ENCODE measurements around the gene FOXR2. TPM values are rescaled to one million over a fixed set of nuclear protein-coding genes. Genes with fewer than 3 reads are reported as not detected.

FOXR2 gene, protein sequence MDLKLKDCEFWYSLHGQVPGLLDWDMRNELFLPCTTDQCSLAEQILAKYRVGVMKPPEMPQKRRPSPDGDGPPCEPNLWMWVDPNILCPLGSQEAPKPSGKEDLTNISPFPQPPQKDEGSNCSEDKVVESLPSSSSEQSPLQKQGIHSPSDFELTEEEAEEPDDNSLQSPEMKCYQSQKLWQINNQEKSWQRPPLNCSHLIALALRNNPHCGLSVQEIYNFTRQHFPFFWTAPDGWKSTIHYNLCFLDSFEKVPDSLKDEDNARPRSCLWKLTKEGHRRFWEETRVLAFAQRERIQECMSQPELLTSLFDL
- not detected for polyA plus RNA-seq (2013, experiment 1 of 2)
- not detected for polyA plus RNA-seq (2013, experiment 2 of 2)

DNA sequence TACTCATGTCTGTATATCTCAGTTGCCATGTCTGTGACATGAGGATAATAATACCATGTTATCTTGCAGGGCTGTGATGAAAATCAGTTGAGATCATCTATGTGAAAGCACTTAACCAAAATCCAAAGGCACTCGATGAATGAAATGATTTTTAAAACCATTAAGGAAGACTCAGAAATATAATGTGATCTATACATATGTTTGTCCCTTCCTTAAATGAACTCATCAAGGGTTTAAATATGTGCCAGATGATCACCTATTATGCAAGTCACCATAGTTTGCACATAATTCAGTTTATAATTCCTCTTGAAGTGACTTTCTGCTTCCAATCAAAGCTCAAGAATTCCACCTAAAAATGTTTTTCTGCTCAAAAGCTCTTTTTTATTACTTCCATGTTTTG, at the start of gene FOXR2:
Gene FOXR2, plus strand, starts transcription at position 301 of the 400 bp plus-strand sequence. CDS start 312 bp downstream, outside the sequence.
- DNase-seq, result no peak
- no peaks in the 10 kb centered on the region for H3K27me3 ChIP-seq (ENCODE audit: insufficient read depth, low read length, poor library complexity)

DNA sequence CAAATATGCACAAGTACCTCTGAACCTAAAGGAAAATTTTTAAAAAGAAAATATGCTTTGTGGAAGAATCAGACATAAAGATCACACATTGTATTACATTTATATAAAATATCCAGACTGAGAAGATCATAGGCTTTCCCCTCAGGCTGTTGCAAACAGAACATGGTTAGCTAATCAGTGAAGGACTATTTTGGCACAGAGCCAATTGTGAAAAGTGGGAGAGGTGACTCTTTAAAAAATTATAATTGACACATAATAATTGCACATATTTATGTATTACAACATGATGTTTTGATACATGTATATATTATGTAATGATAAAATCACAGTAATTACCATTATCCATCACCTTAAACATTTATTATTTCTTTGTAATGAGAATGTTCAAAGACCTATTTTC, 44.1 kb upstream of the FOXR2 start:
- no peak overlapping the region for H2AK5ac ChIP-seq (ENCODE audit: low read length)
- no peak overlapping the region for H3K27ac ChIP-seq (ENCODE audit: low read depth, low read length)
- no peaks in the 10 kb centered on the region for H3K79me1 ChIP-seq (ENCODE audit: low read length)
- H3K27me3 ChIP-seq (ENCODE audit: insufficient read depth, low read length, poor library complexity), result no peaks in the 10 kb centered on the region
- no peak overlapping the region for H3K4me2 ChIP-seq (ENCODE audit: low read length)
- H3K9ac ChIP-seq (ENCODE audit: low read length), result no peak overlapping the region
- no peaks in the 10 kb centered on the region for H3K79me2 ChIP-seq (ENCODE audit: control insufficient read depth, insufficient read depth, low read length)
- no peak overlapping the region for H4K5ac ChIP-seq (ENCODE audit: low read length)
- no peak overlapping the region for H3K18ac ChIP-seq (ENCODE audit: low read length)
- no peak overlapping the region for H3K56ac ChIP-seq (ENCODE audit: low read length)
- H2BK5ac ChIP-seq (ENCODE audit: low read length), result no peak overlapping the region
- H3K36me3 ChIP-seq (ENCODE audit: control insufficient read depth, insufficient read depth, low read length), result no peaks in the 10 kb centered on the region
- H3K4ac ChIP-seq (ENCODE audit: low read depth, low read length), result no peak overlapping the region
- H3K4me1 ChIP-seq (ENCODE audit: control insufficient read depth, low read depth, low read length), result no peaks in the 10 kb centered on the region
- no peak overlapping the region for H3K23ac ChIP-seq (ENCODE audit: low read length)
- no peak overlapping the region for H4K8ac ChIP-seq (ENCODE audit: low read depth, low read length)
- H3K4me3 ChIP-seq (ENCODE audit: low read length), result no peak overlapping the region
- DNase-seq, result no peak
- H2BK120ac ChIP-seq (ENCODE audit: low read depth, low read length), result no peak overlapping the region
- H2BK15ac ChIP-seq (replicated peaks; ENCODE audit: low read depth), result no peak overlapping the region

More for the DNA sequence above, at the start of gene FOXR2:
- H3K4me3 ChIP-seq (ENCODE audit: low read length), result no peak within 1 kb of the TSS
- WGBS (ENCODE audit: extremely low coverage, insufficient coverage, low lambda C conversion rate), result no CpG with 5 or more reads among the region's 1 CpG
- no peak within 1 kb of the TSS for H3K4ac ChIP-seq (ENCODE audit: low read depth, low read length)
- H3K4me2 ChIP-seq (ENCODE audit: low read length), result no peak within 1 kb of the TSS
- no peak within 1 kb of the TSS for H3K56ac ChIP-seq (ENCODE audit: low read length)
- no peak within 1 kb of the TSS for H4K5ac ChIP-seq (ENCODE audit: low read length)
- H3K23ac ChIP-seq (ENCODE audit: low read length), result no peak within 1 kb of the TSS
- H3K9ac ChIP-seq (ENCODE audit: low read length), result no peak within 1 kb of the TSS
- no peaks in the 10 kb centered on the region for H3K79me1 ChIP-seq (ENCODE audit: low read length)
- H3K18ac ChIP-seq (ENCODE audit: low read length), result no peak within 1 kb of the TSS
- no peak within 1 kb of the TSS for H2BK120ac ChIP-seq (ENCODE audit: low read depth, low read length)
- no peak within 1 kb of the TSS for H2BK5ac ChIP-seq (ENCODE audit: low read length)
- no peak within 1 kb of the TSS for H3K27ac ChIP-seq (ENCODE audit: low read depth, low read length)
- H2BK15ac ChIP-seq (replicated peaks; ENCODE audit: low read depth), result no peak within 1 kb of the TSS
- no peak within 1 kb of the TSS for H2AK5ac ChIP-seq (ENCODE audit: low read length)
- H3K4me1 ChIP-seq (ENCODE audit: control insufficient read depth, low read depth, low read length), result no peaks in the 10 kb centered on the region
- no peaks in the 10 kb centered on the region for H3K36me3 ChIP-seq (ENCODE audit: control insufficient read depth, insufficient read depth, low read length)
- H3K79me2 ChIP-seq (ENCODE audit: control insufficient read depth, insufficient read depth, low read length), result no peaks in the 10 kb centered on the region
- H4K8ac ChIP-seq (ENCODE audit: low read depth, low read length), result no peak within 1 kb of the TSS

DNA sequence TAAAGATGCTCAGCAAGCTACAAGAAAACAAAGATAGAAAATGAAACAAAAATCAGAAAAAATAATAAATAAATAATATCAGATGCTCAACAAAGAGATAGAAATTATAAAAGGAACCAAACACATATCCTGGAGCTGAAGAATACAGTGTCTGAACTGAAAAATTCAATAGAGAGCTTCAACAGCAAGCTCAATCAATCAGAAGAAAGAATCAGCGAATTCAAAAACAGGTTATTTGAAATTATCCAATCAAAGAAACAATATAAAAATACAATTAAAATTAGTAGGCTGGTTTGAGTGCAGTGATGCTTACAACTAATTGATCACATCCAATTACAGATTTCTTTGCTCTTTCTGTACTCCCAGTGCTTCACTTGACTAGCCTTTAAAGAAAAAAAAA, 40.8 kb upstream of the FOXR2 start:
- no peaks in the 10 kb centered on the region for H3K79me2 ChIP-seq (ENCODE audit: control insufficient read depth, insufficient read depth, low read length)
- no peak overlapping the region for H3K56ac ChIP-seq (ENCODE audit: low read length)
- no peak overlapping the region for H4K8ac ChIP-seq (ENCODE audit: low read depth, low read length)
- no peaks in the 10 kb centered on the region for H3K36me3 ChIP-seq (ENCODE audit: control insufficient read depth, insufficient read depth, low read length)
- no peak overlapping the region for H3K4me2 ChIP-seq (ENCODE audit: low read length)
- H3K4ac ChIP-seq (ENCODE audit: low read depth, low read length), result no peak overlapping the region
- no peaks in the 10 kb centered on the region for H3K4me1 ChIP-seq (ENCODE audit: control insufficient read depth, low read depth, low read length)
- H2BK5ac ChIP-seq (ENCODE audit: low read length), result no peak overlapping the region
- no peak for DNase-seq
- H2BK120ac ChIP-seq (ENCODE audit: low read depth, low read length), result no peak overlapping the region
- H2BK15ac ChIP-seq (replicated peaks; ENCODE audit: low read depth), result no peak overlapping the region
- no peak overlapping the region for H4K5ac ChIP-seq (ENCODE audit: low read length)
- no peak overlapping the region for H3K4me3 ChIP-seq (ENCODE audit: low read length)
- H3K79me1 ChIP-seq (ENCODE audit: low read length), result no peaks in the 10 kb centered on the region
- H3K23ac ChIP-seq (ENCODE audit: low read length), result no peak overlapping the region
- H3K9ac ChIP-seq (ENCODE audit: low read length), result no peak overlapping the region
- H3K27ac ChIP-seq (ENCODE audit: low read depth, low read length), result no peak overlapping the region
- H2AK5ac ChIP-seq (ENCODE audit: low read length), result no peak overlapping the region
- H3K18ac ChIP-seq (ENCODE audit: low read length), result no peak overlapping the region
- no peaks in the 10 kb centered on the region for H3K27me3 ChIP-seq (ENCODE audit: insufficient read depth, low read length, poor library complexity)
- no CpG with 5 or more reads among the region's 1 CpG for WGBS (ENCODE audit: extremely low coverage, insufficient coverage, low lambda C conversion rate)

DNA sequence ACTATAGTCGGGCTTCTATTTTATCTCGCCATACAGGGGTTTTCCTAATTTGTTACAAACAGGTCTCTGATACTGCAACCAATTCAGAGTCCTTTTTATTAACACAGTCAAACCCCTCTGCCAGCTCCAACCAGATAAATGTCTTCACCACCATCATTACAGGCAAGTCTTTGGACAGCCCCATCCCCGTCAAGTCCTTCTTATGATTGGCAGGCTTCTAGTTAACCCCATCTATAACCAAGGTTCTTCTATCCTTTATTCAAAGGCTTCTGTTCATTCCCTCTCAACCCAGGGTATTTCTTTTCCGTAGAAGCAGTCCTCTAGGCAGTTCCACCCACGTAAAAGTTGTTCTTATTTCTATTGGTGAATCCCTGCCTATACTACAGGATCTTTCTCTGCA, 29.9 kb upstream of the FOXR2 start:
- no peak for DNase-seq
- Histone ChIP-seq H3K79me1 (ENCODE audit: low read length) (no peaks in the 10 kb centered on the region), H4K8ac (ENCODE audit: low read depth, low read length) (no peak overlapping the region), H3K36me3 (ENCODE audit: control insufficient read depth, insufficient read depth, low read length) (no peaks in the 10 kb centered on the region), H3K4ac (ENCODE audit: low read depth, low read length) (no peak overlapping the region), H3K79me2 (ENCODE audit: control insufficient read depth, insufficient read depth, low read length) (no peaks in the 10 kb centered on the region), H2BK120ac (ENCODE audit: low read depth, low read length) (no peak overlapping the region), H3K23ac (ENCODE audit: low read length) (no peak overlapping the region), H3K27ac (ENCODE audit: low read depth, low read length) (no peak overlapping the region), H4K5ac (ENCODE audit: low read length) (no peak overlapping the region), H3K18ac (ENCODE audit: low read length) (no peak overlapping the region), H3K4me2 (ENCODE audit: low read length) (no peak overlapping the region), H3K9ac (ENCODE audit: low read length) (no peak overlapping the region), H2BK15ac (replicated peaks; ENCODE audit: low read depth) (no peak overlapping the region), H3K27me3 (ENCODE audit: insufficient read depth, low read length, poor library complexity) (no peaks in the 10 kb centered on the region), H3K56ac (ENCODE audit: low read length) (no peak overlapping the region), H2BK5ac (ENCODE audit: low read length) (no peak overlapping the region), H2AK5ac (ENCODE audit: low read length) (no peak overlapping the region), H3K4me3 (ENCODE audit: low read length) (no peak overlapping the region), H3K4me1 (ENCODE audit: control insufficient read depth, low read depth, low read length) (no peaks in the 10 kb centered on the region)
- no CpG with 5 or more reads among the region's 5 CpGs for WGBS (ENCODE audit: extremely low coverage, insufficient coverage, low lambda C conversion rate)

DNA sequence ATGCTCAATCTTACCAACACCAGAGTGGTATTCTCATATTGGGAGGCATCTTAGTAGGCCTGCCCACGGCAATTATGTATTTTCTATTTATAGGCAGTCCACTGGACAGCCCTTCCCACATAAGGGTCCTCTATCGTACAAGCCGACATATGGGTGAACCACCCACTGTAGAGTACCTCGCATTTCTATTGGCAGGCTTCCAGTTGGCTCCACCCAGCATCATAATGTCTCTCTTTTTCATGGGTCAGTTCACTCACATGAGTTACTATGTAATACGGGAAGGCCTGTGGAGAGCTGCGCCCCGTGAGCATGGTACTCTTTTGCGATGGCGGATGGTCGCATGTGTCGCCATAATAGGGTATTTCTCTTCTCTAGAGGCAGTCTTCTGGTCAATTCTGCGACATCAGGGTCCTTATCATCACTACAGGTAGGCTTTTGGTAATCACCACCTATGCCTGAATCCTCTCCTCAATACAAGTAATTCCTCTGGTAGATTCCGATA, 29.4 kb upstream of the FOXR2 start:
- H3K79me2 ChIP-seq (ENCODE audit: control insufficient read depth, insufficient read depth, low read length), result no peaks in the 10 kb centered on the region
- H3K56ac ChIP-seq (ENCODE audit: low read length), result no peak overlapping the region
- no peak overlapping the region for H3K4me2 ChIP-seq (ENCODE audit: low read length)
- no peaks in the 10 kb centered on the region for H3K4me1 ChIP-seq (ENCODE audit: control insufficient read depth, low read depth, low read length)
- DNase-seq, result no peak
- no peaks in the 10 kb centered on the region for H3K36me3 ChIP-seq (ENCODE audit: control insufficient read depth, insufficient read depth, low read length)
- H2AK5ac ChIP-seq (ENCODE audit: low read length), result no peak overlapping the region
- no peak overlapping the region for H4K8ac ChIP-seq (ENCODE audit: low read depth, low read length)
- H3K4ac ChIP-seq (ENCODE audit: low read depth, low read length), result no peak overlapping the region
- no peak overlapping the region for H3K23ac ChIP-seq (ENCODE audit: low read length)
- no peak overlapping the region for H2BK120ac ChIP-seq (ENCODE audit: low read depth, low read length)
- no peak overlapping the region for H3K9ac ChIP-seq (ENCODE audit: low read length)
- no peaks in the 10 kb centered on the region for H3K79me1 ChIP-seq (ENCODE audit: low read length)
- no CpG with 5 or more reads among the region's 13 CpGs for WGBS (ENCODE audit: extremely low coverage, insufficient coverage, low lambda C conversion rate)
- no peaks in the 10 kb centered on the region for H3K27me3 ChIP-seq (ENCODE audit: insufficient read depth, low read length, poor library complexity)
- H2BK5ac ChIP-seq (ENCODE audit: low read length), result no peak overlapping the region
- H3K4me3 ChIP-seq (ENCODE audit: low read length), result no peak overlapping the region
- no peak overlapping the region for H3K27ac ChIP-seq (ENCODE audit: low read depth, low read length)
- H2BK15ac ChIP-seq (replicated peaks; ENCODE audit: low read depth), result no peak overlapping the region
- no peak overlapping the region for H4K5ac ChIP-seq (ENCODE audit: low read length)
- no peak overlapping the region for H3K18ac ChIP-seq (ENCODE audit: low read length)

DNA sequence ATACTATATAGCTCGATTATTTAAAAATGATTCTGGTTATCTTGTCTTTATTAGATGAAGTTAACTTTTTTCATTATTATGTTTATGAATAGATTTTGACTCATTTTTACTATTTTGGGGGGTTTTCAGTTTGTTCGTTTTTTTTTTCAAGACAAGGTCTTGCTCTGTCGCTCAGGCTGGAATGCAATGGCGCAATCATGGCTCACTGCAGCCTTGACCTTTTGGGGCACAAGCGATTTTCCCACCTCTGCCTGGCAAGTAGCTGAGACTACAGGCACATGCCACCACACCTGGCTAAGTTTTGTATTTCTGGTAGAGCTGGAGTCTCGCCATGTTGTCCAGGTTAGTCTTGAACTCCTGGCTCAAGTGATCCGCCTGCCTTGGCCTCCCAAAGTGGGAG, 24.9 kb upstream of the FOXR2 start:
- Histone ChIP-seq H3K4me1 (ENCODE audit: control insufficient read depth, low read depth, low read length) (no peaks in the 10 kb centered on the region), H3K36me3 (ENCODE audit: control insufficient read depth, insufficient read depth, low read length) (no peaks in the 10 kb centered on the region), H3K79me1 (ENCODE audit: low read length) (no peaks in the 10 kb centered on the region), H2BK5ac (ENCODE audit: low read length) (no peak overlapping the region), H3K18ac (ENCODE audit: low read length) (no peak overlapping the region), H2BK120ac (ENCODE audit: low read depth, low read length) (no peak overlapping the region), H2BK15ac (replicated peaks; ENCODE audit: low read depth) (no peak overlapping the region), H4K5ac (ENCODE audit: low read length) (no peak overlapping the region), H4K8ac (ENCODE audit: low read depth, low read length) (no peak overlapping the region), H3K4me3 (ENCODE audit: low read length) (no peak overlapping the region), H3K56ac (ENCODE audit: low read length) (no peak overlapping the region), H3K79me2 (ENCODE audit: control insufficient read depth, insufficient read depth, low read length) (no peaks in the 10 kb centered on the region), H3K9ac (ENCODE audit: low read length) (no peak overlapping the region), H3K4ac (ENCODE audit: low read depth, low read length) (no peak overlapping the region), H3K23ac (ENCODE audit: low read length) (no peak overlapping the region), H3K27me3 (ENCODE audit: insufficient read depth, low read length, poor library complexity) (no peaks in the 10 kb centered on the region), H3K27ac (ENCODE audit: low read depth, low read length) (no peak overlapping the region), H2AK5ac (ENCODE audit: low read length) (no peak overlapping the region), H3K4me2 (ENCODE audit: low read length) (no peak overlapping the region)
- no peak for DNase-seq
- WGBS (ENCODE audit: extremely low coverage, insufficient coverage, low lambda C conversion rate), result no CpG with 5 or more reads among the region's 7 CpGs
